Sigmoid colon (tissue), 7 donors: ENCODE results near the gene CYP4F3. TPM values are rescaled to one million over a fixed set of nuclear protein-coding genes. Genes with fewer than 3 reads are reported as not detected.

ENCODE experiments used
- DNase-seq: peaks from one replicate; pipeline ENCODE4 v3.0.0-alpha.2; 2019
- H3K27ac ChIP-seq, 4 donors: fragments of 200-600 bp; sonication (generic); one replicate each; pipeline ENCODE4 v1.5.1; 2016 to 2019; ENCODE audit warnings: mild to moderate bottlenecking in 1 of 4
- H3K27me3 ChIP-seq, 3 donors: fragments of 200-600 bp; sonication (generic); one replicate each; pipeline ENCODE4 v1.5.1; 2019; ENCODE audit warnings: mild to moderate bottlenecking in 1 of 3
- H3K36me3 ChIP-seq, 4 donors: fragments of 200-600 bp; sonication (generic); one replicate each; pipeline ENCODE4 v1.5.1; 2016 to 2019
- H3K4me1 ChIP-seq, 4 donors: fragments of 200-600 bp; sonication (generic); one replicate each; pipeline ENCODE4 v1.5.1; 2017 to 2019
- H3K4me3 ChIP-seq, 4 donors: fragments of 200-600 bp; sonication (generic); one replicate each; pipeline ENCODE4 v1.5.1; 2017 to 2019; ENCODE audit warnings: mild to moderate bottlenecking in 2 of 4, moderate library complexity in 1 of 4
- H3K9me3 ChIP-seq, 4 donors: fragments of 200-600 bp in 3 of 4; sonication (generic) in 3 of 4; one replicate each; pipeline versions ENCODE4 v1.5.1 to v1.6.1; 2013 to 2019
- EP300 ChIP-seq, 4 donors: sonication (generic); formaldehyde crosslinking; IDR thresholded peaks; one replicate each; pipeline ENCODE4 v1.6.1; 2017; ENCODE audit warnings: antibody characterized with exemption in 4 of 4
- POLR2A ChIP-seq, 2 donors: fragments of 450-650 bp; IDR thresholded peaks; one replicate each; pipeline ENCODE4 v1.6.1; 2016; ENCODE audit warnings: antibody characterized with exemption in 2 of 2, mild to moderate bottlenecking in 2 of 2, moderate library complexity in 2 of 2
- POLR2AphosphoS5 ChIP-seq, 4 donors: sonication (generic); formaldehyde crosslinking; IDR thresholded peaks; one replicate each; pipeline ENCODE4 v1.6.1; 2017; ENCODE audit warnings: antibody characterized with exemption in 4 of 4
- WGBS, 2 donors: extraction: QIAGEN DNeasy Blood & Tissue Kit; methylation state at CpG; one replicate each; pipeline ENCODE4 v1.1.7; 2013; 5-methylcytosine and 5-hydroxymethylcytosine counted together
- intact Hi-C: fragments of 100-400 bp; cut with DNase I; formaldehyde crosslinking; loops from one replicate; pipeline ENCODE4 v1.15.1; 2023
- polyA plus RNA-seq, 3 donors: library from polyadenylated mRNA; stranded (reverse); fragments of 200-250 nt; gene quantifications; one replicate each; pipeline ENCODE4 v1.2.3, GENCODE V29; 2013
- total RNA-seq, 4 donors: library from RNA; depleted of rRNA; stranded (reverse); fragments of >200 nt; gene quantifications; one replicate each; pipeline ENCODE4 v1.1.0, GENCODE V29; 2016
- TF ChIP-seq, protein P1 (sequence below), 4 experiments: fragments of 450-650 bp in 3 of 4; fragments of 200-600 bp in 1 of 4; IDR thresholded peaks; one replicate each; pipeline ENCODE4 v1.5.1; 2016 to 2019; ENCODE audit warnings: antibody characterized with exemption in 4 of 4, mild to moderate bottlenecking in 3 of 4, moderate library complexity in 2 of 4
- donor health status: healthy with polysubstance abuse.
- donor health status: Bipolar disorder and iron deficiency.
- donor health status: healthy.

CYP4F3 gene
- total and polyA plus RNA-seq, 7 donors: under 0.01 to 2.4 (median 0.46) TPM; not detected in 4

- intact Hi-C loops: no loop called here
Observed at GRCh38 chr19:15680478-15681322, 40.0 kb downstream of the CYP4F3 start.

DNA sequence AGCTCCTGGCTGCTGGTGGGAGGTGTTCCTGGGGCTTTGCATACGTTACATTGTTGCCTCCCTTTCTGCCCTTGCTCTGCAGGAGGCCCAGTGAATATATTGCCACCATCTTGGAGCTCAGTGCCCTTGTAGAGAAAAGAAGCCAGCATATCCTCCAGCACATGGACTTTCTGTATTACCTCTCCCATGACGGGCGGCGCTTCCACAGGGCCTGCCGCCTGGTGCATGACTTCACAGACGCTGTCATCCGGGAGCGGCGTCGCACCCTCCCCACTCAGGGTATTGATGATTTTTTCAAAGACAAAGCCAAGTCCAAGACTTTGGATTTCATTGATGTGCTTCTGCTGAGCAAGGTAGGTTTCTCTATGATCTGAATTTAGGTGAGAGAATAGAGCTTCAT lies 42.7 kb downstream of the CYP4F3 start:
- no peak overlapping the region for H3K27ac ChIP-seq
- H3K9me3 ChIP-seq: peaks cover 0 to 1% (median 0%) of the 10 kb centered on the region in 4 donors
- H3K27me3 ChIP-seq: no peaks in the 10 kb centered on the region
- intact Hi-C loops: no loop called here
- DNase-seq: no peak
- TF ChIP-seq, protein P1, sequence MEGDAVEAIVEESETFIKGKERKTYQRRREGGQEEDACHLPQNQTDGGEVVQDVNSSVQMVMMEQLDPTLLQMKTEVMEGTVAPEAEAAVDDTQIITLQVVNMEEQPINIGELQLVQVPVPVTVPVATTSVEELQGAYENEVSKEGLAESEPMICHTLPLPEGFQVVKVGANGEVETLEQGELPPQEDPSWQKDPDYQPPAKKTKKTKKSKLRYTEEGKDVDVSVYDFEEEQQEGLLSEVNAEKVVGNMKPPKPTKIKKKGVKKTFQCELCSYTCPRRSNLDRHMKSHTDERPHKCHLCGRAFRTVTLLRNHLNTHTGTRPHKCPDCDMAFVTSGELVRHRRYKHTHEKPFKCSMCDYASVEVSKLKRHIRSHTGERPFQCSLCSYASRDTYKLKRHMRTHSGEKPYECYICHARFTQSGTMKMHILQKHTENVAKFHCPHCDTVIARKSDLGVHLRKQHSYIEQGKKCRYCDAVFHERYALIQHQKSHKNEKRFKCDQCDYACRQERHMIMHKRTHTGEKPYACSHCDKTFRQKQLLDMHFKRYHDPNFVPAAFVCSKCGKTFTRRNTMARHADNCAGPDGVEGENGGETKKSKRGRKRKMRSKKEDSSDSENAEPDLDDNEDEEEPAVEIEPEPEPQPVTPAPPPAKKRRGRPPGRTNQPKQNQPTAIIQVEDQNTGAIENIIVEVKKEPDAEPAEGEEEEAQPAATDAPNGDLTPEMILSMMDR (IDR thresholded peaks at IDR 0.05): no peak
- no peak for TF ChIP-seq POLR2A (IDR thresholded peaks at IDR 0.05)
- no peak for TF ChIP-seq EP300 (IDR thresholded peaks at IDR 0.05)
- no peak for TF ChIP-seq POLR2AphosphoS5 (IDR thresholded peaks at IDR 0.05)
- no peak overlapping the region for H3K4me3 ChIP-seq
- H3K4me1 ChIP-seq: no peaks in the 10 kb centered on the region
- H3K36me3 ChIP-seq: peaks cover 0 to 62% (median 1%) of the 10 kb centered on the region in 4 donors
- WGBS, 2 donors: 86 to 94% methylated on average over 10 of the region's 10 CpGs

More at GRCh38 chr19:15680478-15681322, 40.0 kb downstream of the CYP4F3 start:
- TF ChIP-seq POLR2AphosphoS5 (IDR thresholded peaks at IDR 0.05) (no peak), POLR2A (IDR thresholded peaks at IDR 0.05) (no peak), EP300 (IDR thresholded peaks at IDR 0.05) (no peak)
- TF ChIP-seq, protein P1 (IDR thresholded peaks at IDR 0.05): no peak
- H3K27ac ChIP-seq: no peak overlapping the region
- H3K27me3 ChIP-seq: no peaks in the 10 kb centered on the region
- H3K36me3 ChIP-seq: peaks cover 0 to 41% (median 1%) of the 10 kb centered on the region in 4 donors
- H3K4me3 ChIP-seq: no peak overlapping the region
- 63 to 67% methylated on average over 8 of the region's 8 CpGs for WGBS, 2 donors
- no peaks in the 10 kb centered on the region for H3K9me3 ChIP-seq
- H3K4me1 ChIP-seq: no peaks in the 10 kb centered on the region
- DNase-seq: no peak

DNA sequence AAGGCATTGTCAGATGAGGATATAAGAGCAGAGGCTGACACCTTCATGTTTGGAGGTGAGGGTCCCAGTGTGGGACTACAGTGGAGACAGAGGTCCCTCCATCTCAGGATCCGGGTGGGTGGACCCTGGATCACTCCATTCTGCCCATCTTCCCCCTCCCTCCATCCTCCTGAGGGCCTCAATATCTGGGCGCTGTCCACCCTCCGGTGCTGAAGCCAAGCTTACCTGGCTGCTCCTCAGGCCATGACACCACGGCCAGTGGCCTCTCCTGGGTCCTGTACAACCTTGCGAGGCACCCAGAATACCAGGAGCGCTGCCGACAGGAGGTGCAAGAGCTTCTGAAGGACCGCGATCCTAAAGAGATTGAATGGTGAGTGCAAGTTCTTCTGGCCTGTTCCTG lies 44.1 kb downstream of the CYP4F3 start:
- Histone ChIP-seq H3K9me3 (peaks cover 0 to 5% (median 2%) of the 10 kb centered on the region in 4 donors), H3K36me3 (peaks cover 0 to 62% (median 1%) of the 10 kb centered on the region in 4 donors), H3K4me3 (no peak overlapping the region), H3K27ac (no peak overlapping the region), H3K4me1 (no peaks in the 10 kb centered on the region), H3K27me3 (no peaks in the 10 kb centered on the region)
- intact Hi-C loops: no loop called here
- TF ChIP-seq EP300 (IDR thresholded peaks at IDR 0.05) (no peak), POLR2AphosphoS5 (IDR thresholded peaks at IDR 0.05) (no peak), POLR2A (IDR thresholded peaks at IDR 0.05) (no peak)
- TF ChIP-seq, protein P1 (IDR thresholded peaks at IDR 0.05): no peak
- DNase-seq: no peak
- WGBS, 2 donors: 45 to 77% methylated on average over 9 of the region's 9 CpGs

DNA sequence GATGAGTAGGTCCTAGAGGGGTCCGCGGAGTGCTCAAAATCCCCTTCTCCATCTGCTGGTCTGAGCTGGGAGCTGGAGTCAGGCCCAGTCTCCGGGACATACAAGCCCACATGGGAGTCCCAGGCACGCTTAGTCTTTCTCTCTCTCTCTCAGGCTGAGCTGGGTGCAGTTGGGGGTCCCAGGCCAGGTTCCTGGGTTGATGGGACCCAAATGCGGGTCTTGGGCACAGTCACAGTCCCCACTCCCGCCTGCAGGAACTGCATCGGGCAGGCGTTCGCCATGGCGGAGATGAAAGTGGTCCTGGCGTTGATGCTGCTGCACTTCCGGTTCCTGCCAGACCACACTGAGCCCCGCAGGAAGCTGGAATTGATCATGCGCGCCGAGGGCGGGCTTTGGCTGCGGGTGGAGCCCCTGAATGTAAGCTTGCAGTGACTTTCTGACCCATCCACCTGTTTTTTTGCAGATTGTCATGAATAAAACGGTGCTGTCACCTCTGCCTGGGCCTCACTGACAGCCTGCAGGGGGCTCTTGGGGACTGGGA lies 56.0 kb downstream of the CYP4F3 start:
- H3K27ac ChIP-seq: no peak overlapping the region
- H3K27me3 ChIP-seq: no peaks in the 10 kb centered on the region
- H3K4me3 ChIP-seq: no peak overlapping the region
- no peak for DNase-seq
- peaks cover 0 to 7% (median 0%) of the 10 kb centered on the region in 4 donors for H3K36me3 ChIP-seq
- peaks cover 0 to 1% (median under 1%) of the 10 kb centered on the region in 4 donors for H3K4me1 ChIP-seq
- H3K9me3 ChIP-seq: no peaks in the 10 kb centered on the region
- intact Hi-C loops: no loop called here
- TF ChIP-seq POLR2A (IDR thresholded peaks at IDR 0.05) (no peak), EP300 (IDR thresholded peaks at IDR 0.05) (no peak), POLR2AphosphoS5 (IDR thresholded peaks at IDR 0.05) (no peak)
- TF ChIP-seq, protein P1 (IDR thresholded peaks at IDR 0.05): no peak
- 77 to 89% methylated on average over 19 of the region's 19 CpGs for WGBS, 2 donors
